Measurements from ENCODE around the gene APOBEC3F.
"Not testable (repeated sequence)": the region's sequence is repeated elsewhere in the genome, so short reads cannot be mapped to it uniquely, and the experiment has no call there.

- not testable (repeated sequence) for TF ChIP-seq CTCF (conservative IDR thresholded peaks at IDR 0.05); EZH2 (IDR thresholded peaks at IDR 0.05; ENCODE audit: low read depth)
Measured at GRCh38 chr22:39037071-39037470, 3.6 kb upstream of the APOBEC3F start.

Measured in PC-9 (cell line).